WTC11 (cell line): Measurements from ENCODE around the gene MNT. TPM values are rescaled to one million over a fixed set of nuclear protein-coding genes. Genes with fewer than 3 reads are reported as not detected.
A peak's percentile ranks its signal among the peaks of the same experiment; 100 is the strongest.

Experiments
- ATAC-seq: fragments of 200-7000 bp; cut with Tn5 transposase; 2 replicates; pipeline ENCODE4 v1.10.0; 2021; ENCODE audit warnings: mild to moderate bottlenecking, moderate library complexity
- CTCF ChIA-PET: fragments of 300-600 bp; sonication (Branson Sonifier 250); formaldehyde crosslinking; loops from one replicate; lab custom pipeline; 2021; ENCODE audit warnings: antibody characterized with exemption; lab: Charles Lee
- POLR2A ChIA-PET: fragments of 350-600 bp; sonication (Branson Sonifier 250); formaldehyde crosslinking; loops from one replicate; lab custom pipeline; 2021; ENCODE audit warnings: antibody characterized with exemption; lab: Charles Lee
- DNase-seq: peaks from one replicate; pipeline ENCODE4 v3.0.0; 2021; ENCODE audit warnings: low spot score
- H3K27ac Mint-ChIP-seq: 2 replicates; pipeline ENCODE4 v1.8.0; 2021; ENCODE audit warnings: mixed read lengths
- H3K27me3 Mint-ChIP-seq: 2 replicates; pipeline ENCODE4 v1.8.0; 2021; ENCODE audit warnings: low read depth, mild to moderate bottlenecking, moderate library complexity, mixed read lengths
- H3K36me3 Mint-ChIP-seq: 2 replicates; pipeline ENCODE4 v1.8.0; 2021; ENCODE audit warnings: mixed read lengths
- H3K4me1 Mint-ChIP-seq: 2 replicates; pipeline ENCODE4 v1.8.0; 2022; ENCODE audit warnings: mixed read lengths
- H3K4me3 Mint-ChIP-seq: 2 replicates; pipeline ENCODE4 v1.8.0; 2021; ENCODE audit warnings: mild to moderate bottlenecking, moderate library complexity, mixed read lengths
- H3K9me3 Mint-ChIP-seq: 2 replicates; pipeline ENCODE4 v1.8.0; 2021; ENCODE audit warnings: mixed read lengths
- ETV6 ChIP-seq: sonication (generic); formaldehyde crosslinking; IDR thresholded peaks from 2 replicates; pipeline ENCODE4 v1.8.1; 2022; ENCODE audit warnings: mild to moderate bottlenecking, missing genetic modification reagents
- FOXP1 ChIP-seq: sonication (generic); formaldehyde crosslinking; IDR thresholded peaks from 2 replicates; pipeline ENCODE4 v1.8.0; 2022; ENCODE audit warnings: missing genetic modification reagents, mild to moderate bottlenecking, moderate library complexity, borderline replicate concordance
- IRF2 ChIP-seq: sonication (generic); formaldehyde crosslinking; IDR thresholded peaks from 2 replicates; pipeline ENCODE4 v1.8.0; 2022; ENCODE audit warnings: low read depth, missing genetic modification reagents, borderline replicate concordance
- OVOL2 ChIP-seq: fragments of 250-450 bp; sonication (Bioruptor Pico); IDR thresholded peaks from 2 replicates; pipeline ENCODE4 v1.9.0; 2021; ENCODE audit warnings: mild to moderate bottlenecking, borderline replicate concordance
- PRRX2 ChIP-seq: fragments of 250-450 bp; sonication (Bioruptor Pico); IDR thresholded peaks from 2 replicates; pipeline ENCODE4 v1.8.0; 2021; ENCODE audit warnings: mild to moderate bottlenecking
- RELA ChIP-seq: sonication (generic); formaldehyde crosslinking; IDR thresholded peaks from 2 replicates; pipeline ENCODE4 v1.8.1; 2022; ENCODE audit warnings: missing genetic modification reagents, mild to moderate bottlenecking, borderline replicate concordance
- SMAD4 ChIP-seq: sonication (generic); formaldehyde crosslinking; IDR thresholded peaks from 2 replicates; pipeline ENCODE4 v1.8.0; 2022; ENCODE audit warnings: mild to moderate bottlenecking, missing genetic modification reagents
- TCF7 ChIP-seq: sonication (generic); formaldehyde crosslinking; IDR thresholded peaks from 2 replicates; pipeline ENCODE4 v1.8.0; 2022; ENCODE audit warnings: mild to moderate bottlenecking, low read depth, missing genetic modification reagents, moderate library complexity
- TP53 ChIP-seq: sonication (generic); formaldehyde crosslinking; IDR thresholded peaks from 2 replicates; pipeline ENCODE4 v1.8.1; 2023; ENCODE audit warnings: mild to moderate bottlenecking, missing genetic modification reagents
- USF1 ChIP-seq: sonication (generic); formaldehyde crosslinking; IDR thresholded peaks from 2 replicates; pipeline ENCODE4 v1.8.0; 2022; ENCODE audit warnings: mild to moderate bottlenecking, missing genetic modification reagents
- USF2 ChIP-seq: sonication (generic); formaldehyde crosslinking; IDR thresholded peaks from 2 replicates; pipeline ENCODE4 v1.8.1; 2023; ENCODE audit warnings: mild to moderate bottlenecking, missing genetic modification reagents, moderate library complexity
- ZNF263 ChIP-seq: sonication (generic); formaldehyde crosslinking; IDR thresholded peaks from 2 replicates; pipeline ENCODE4 v1.8.1; 2022; ENCODE audit warnings: low read depth, mild to moderate bottlenecking, moderate library complexity, missing genetic modification reagents
- ZNF281 ChIP-seq: sonication (generic); formaldehyde crosslinking; IDR thresholded peaks from 2 replicates; pipeline ENCODE4 v1.8.0; 2023; ENCODE audit warnings: mild to moderate bottlenecking, missing genetic modification reagents
- ZNF425 ChIP-seq: fragments of 250-450 bp; sonication (Bioruptor Pico); conservative IDR thresholded peaks from 2 replicates; pipeline ENCODE4 v1.9.0; 2021; ENCODE audit warnings: mild to moderate bottlenecking
- ZNF671 ChIP-seq: fragments of 250-450 bp; sonication (Bioruptor Pico); IDR thresholded peaks from 2 replicates; pipeline ENCODE4 v1.8.0; 2021; ENCODE audit warnings: mild to moderate bottlenecking
- ZSCAN18 ChIP-seq: fragments of 250-450 bp; sonication (Bioruptor Pico); IDR thresholded peaks from 2 replicates; pipeline ENCODE4 v2.1.2; 2022; ENCODE audit warnings: mild to moderate bottlenecking, moderate library complexity
- total RNA-seq: library from RNA; stranded (reverse); gene quantifications from 3 replicates; pipeline ENCODE4 v1.2.3, GENCODE V29; 2021
- TF ChIP-seq, protein P1 (sequence below): sonication (generic); formaldehyde crosslinking; IDR thresholded peaks from 2 replicates; pipeline ENCODE4 v1.8.0; 2022; ENCODE audit warnings: mild to moderate bottlenecking, missing genetic modification reagents
- TF ChIP-seq, protein P2 (sequence below): sonication (generic); formaldehyde crosslinking; IDR thresholded peaks from 2 replicates; pipeline ENCODE4 v1.8.1; 2022; ENCODE audit warnings: mild to moderate bottlenecking, missing genetic modification reagents, moderate library complexity, borderline replicate concordance
- TF ChIP-seq, protein P3 (sequence below): sonication (generic); formaldehyde crosslinking; IDR thresholded peaks from 2 replicates; pipeline ENCODE4 v1.8.1; 2022; ENCODE audit warnings: low read depth, missing genetic modification reagents, borderline replicate concordance
- TF ChIP-seq, protein P4 (sequence below): sonication (generic); formaldehyde crosslinking; IDR thresholded peaks from 2 replicates; pipeline ENCODE4 v1.8.1; 2023; ENCODE audit warnings: mild to moderate bottlenecking, missing genetic modification reagents

The MNT gene
- total RNA-seq, 1 experiment from 2014 or later = 21.6 TPM

DNA sequence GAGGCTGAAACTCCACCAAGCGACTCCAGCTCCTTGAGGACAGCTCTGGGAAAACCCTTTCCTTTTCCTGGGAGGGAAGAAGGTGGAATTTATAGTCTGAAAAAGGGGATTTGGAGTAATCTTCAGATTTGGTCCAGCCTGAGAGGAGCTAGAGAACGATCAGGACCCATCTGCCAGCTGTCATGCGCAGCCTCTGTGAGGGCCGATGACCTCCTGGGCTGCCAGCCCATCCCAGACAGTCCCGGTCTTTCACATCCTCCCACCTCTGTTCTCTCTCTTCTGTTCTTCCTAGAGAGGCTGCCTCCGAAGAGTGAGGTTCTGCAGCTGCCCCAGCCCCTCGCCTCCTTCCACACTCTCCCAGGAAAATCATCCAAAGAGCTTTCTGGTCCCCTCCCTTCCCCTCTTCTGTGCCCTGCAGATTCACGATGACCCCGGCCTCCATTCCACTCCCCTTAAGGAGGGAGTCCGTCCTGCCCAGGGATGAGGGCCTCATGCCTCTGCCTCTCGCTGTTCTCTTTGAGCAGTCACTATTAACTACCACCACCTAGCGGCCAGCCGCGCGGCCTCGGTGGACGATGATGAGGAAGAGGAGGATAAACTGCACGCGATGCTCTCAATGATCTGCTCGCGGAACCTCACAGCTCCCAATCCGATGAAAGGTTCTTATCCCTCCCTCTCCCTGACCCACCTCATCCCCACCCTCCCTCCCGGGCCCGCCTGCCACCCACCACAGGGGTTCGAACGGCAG is 33.9 kb downstream of the MNT start:
- ATAC-seq = peak; percentile 56
- H3K4me3 Mint-ChIP-seq = no peak overlapping the region
- TF ChIP-seq, protein P1, sequence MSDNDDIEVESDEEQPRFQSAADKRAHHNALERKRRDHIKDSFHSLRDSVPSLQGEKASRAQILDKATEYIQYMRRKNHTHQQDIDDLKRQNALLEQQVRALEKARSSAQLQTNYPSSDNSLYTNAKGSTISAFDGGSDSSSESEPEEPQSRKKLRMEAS (CRISPR knock-in tag) = no peak
- TF ChIP-seq ZSCAN18 (CRISPR knock-in tag) (no peak), TCF7 (CRISPR knock-in tag) (no peak), USF1 (no peak), RELA (no peak), IRF2 (CRISPR knock-in tag) (no peak), ZNF263 (CRISPR knock-in tag) (no peak), TP53 (CRISPR knock-in tag) (no peak), ZNF671 (no peak), OVOL2 (CRISPR knock-in tag) (no peak), PRRX2 (CRISPR knock-in tag) (no peak), USF2 (CRISPR knock-in tag) (no peak), FOXP1 (CRISPR knock-in tag) (no peak), ZNF281 (CRISPR knock-in tag) (no peak), ETV6 (CRISPR knock-in tag) (no peak), SMAD4 (CRISPR knock-in tag) (no peak), ZNF425 (no peak)
- TF ChIP-seq, protein P2, sequence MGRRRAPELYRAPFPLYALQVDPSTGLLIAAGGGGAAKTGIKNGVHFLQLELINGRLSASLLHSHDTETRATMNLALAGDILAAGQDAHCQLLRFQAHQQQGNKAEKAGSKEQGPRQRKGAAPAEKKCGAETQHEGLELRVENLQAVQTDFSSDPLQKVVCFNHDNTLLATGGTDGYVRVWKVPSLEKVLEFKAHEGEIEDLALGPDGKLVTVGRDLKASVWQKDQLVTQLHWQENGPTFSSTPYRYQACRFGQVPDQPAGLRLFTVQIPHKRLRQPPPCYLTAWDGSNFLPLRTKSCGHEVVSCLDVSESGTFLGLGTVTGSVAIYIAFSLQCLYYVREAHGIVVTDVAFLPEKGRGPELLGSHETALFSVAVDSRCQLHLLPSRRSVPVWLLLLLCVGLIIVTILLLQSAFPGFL (CRISPR knock-in tag) = no peak
- TF ChIP-seq, protein P3, sequence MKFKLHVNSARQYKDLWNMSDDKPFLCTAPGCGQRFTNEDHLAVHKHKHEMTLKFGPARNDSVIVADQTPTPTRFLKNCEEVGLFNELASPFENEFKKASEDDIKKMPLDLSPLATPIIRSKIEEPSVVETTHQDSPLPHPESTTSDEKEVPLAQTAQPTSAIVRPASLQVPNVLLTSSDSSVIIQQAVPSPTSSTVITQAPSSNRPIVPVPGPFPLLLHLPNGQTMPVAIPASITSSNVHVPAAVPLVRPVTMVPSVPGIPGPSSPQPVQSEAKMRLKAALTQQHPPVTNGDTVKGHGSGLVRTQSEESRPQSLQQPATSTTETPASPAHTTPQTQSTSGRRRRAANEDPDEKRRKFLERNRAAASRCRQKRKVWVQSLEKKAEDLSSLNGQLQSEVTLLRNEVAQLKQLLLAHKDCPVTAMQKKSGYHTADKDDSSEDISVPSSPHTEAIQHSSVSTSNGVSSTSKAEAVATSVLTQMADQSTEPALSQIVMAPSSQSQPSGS (CRISPR knock-in tag) = no peak
- TF ChIP-seq, protein P4, sequence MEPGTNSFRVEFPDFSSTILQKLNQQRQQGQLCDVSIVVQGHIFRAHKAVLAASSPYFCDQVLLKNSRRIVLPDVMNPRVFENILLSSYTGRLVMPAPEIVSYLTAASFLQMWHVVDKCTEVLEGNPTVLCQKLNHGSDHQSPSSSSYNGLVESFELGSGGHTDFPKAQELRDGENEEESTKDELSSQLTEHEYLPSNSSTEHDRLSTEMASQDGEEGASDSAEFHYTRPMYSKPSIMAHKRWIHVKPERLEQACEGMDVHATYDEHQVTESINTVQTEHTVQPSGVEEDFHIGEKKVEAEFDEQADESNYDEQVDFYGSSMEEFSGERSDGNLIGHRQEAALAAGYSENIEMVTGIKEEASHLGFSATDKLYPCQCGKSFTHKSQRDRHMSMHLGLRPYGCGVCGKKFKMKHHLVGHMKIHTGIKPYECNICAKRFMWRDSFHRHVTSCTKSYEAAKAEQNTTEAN (CRISPR knock-in tag) = no peak
- no peaks in the 10 kb centered on the region for H3K36me3 Mint-ChIP-seq
- no peaks in the 10 kb centered on the region for H3K9me3 Mint-ChIP-seq
- peaks cover 12% of the 10 kb centered on the region for H3K4me1 Mint-ChIP-seq
- peak; percentile 72 for DNase-seq
- ChIA-PET POLR2A (no interaction called here), CTCF (interaction anchor here (0.5 to 8.1 kb wide), 9 partner anchors 14 to 312 kb away, joined by 3 to 66 read pairs (median 20); partner anchors contain the start of genes SGSM2 and TSR1)
- H3K27me3 Mint-ChIP-seq = no peaks in the 10 kb centered on the region
- H3K27ac Mint-ChIP-seq = peak overlapping the region; percentile 68; the same call in 1 of the 2 replicates
